ENCODE measurements around the gene TIMM10B. TPM values are rescaled to one million over a fixed set of nuclear protein-coding genes. Genes with fewer than 3 reads are reported as not detected.
A peak's percentile ranks its signal among the peaks of the same experiment; 100 is the strongest.

The TIMM10B gene
- total RNA-seq, 1 experiment from 2014 or later = 63.8 TPM

DNA sequence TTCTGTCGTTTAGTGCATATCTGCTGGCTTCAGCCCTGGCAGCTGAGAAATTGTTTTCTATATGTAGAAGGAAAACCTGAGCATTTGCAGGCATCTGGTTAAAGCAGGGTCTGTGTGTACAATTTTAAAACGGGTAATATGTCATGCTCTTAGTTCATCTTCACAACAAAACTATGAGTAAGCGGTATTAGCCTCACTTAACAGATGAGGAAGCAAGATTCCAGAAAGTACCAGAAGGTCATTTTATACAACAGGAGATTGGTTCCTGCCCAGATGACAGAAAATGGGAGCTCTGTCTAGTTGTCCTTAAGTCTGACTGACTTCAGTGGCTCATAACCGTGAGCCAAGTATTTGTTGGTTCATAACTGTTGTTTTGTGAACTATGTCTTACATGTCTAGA lies 1.1 kb downstream of the TIMM10B start:
- CTCF ChIA-PET = interaction anchor here (0.6 kb wide), 1 partner anchor 103 kb away, joined by 3 read pairs; no protein-coding TSS in a partner anchor

GRCh38 chr11:6483015-6483414 lies 1.7 kb downstream of the TIMM10B start:
- DNase-seq (ENCODE audit: low read depth, low spot score) (no peak), ATAC-seq (no peak)
- Histone ChIP-seq H3K27ac (ENCODE audit: low read length) (no peak overlapping the region), H3K4me1 (ENCODE audit: control insufficient read depth, insufficient read depth, low read length) (peaks cover 20% of the 10 kb centered on the region), H3K4me3 (ENCODE audit: low read depth in 2 of 2, low read length in 2 of 2) (peak overlapping the region in 1 of 2 experiments; percentile 98; a peak in 1 of 4 replicates), H3K9me3 (ENCODE audit: control insufficient read depth, insufficient read depth, low read depth, low read length) (no peaks in the 10 kb centered on the region), H3K36me3 (ENCODE audit: control insufficient read depth, insufficient read depth, low read length) (peaks cover 30% of the 10 kb centered on the region), H3K27me3 (ENCODE audit: control insufficient read depth, insufficient read depth, low read length) (no peaks in the 10 kb centered on the region)
- intact Hi-C loops (cut with micrococcal nuclease; ENCODE audit: unreplicated experiment) (no loop called here), in situ Hi-C loops (cut with HindIII; ENCODE audit: low pct_unique_long_range_greater_than_20kb, low sequenced_read_pairs) (no loop called here)
- TSS peak; percentile 63 for BruUV-seq (replicated peaks)
- ChIA-PET CTCF (interaction anchor here (0.6 kb wide), 1 partner anchor 104 kb away, joined by 3 read pairs; no protein-coding TSS in a partner anchor), POLR2A (interaction anchor here (0.6 kb wide), 1 partner anchor 189 kb away, joined by 16 read pairs; no protein-coding TSS in a partner anchor)
- TF ChIP-seq SIN3A (IDR thresholded peaks at IDR 0.05; ENCODE audit: borderline replicate concordance, insufficient read depth, low read depth, low read length) (no peak), TCF7L2 (IDR thresholded peaks at IDR 0.05; ENCODE audit: low read depth, low read length) (no peak), POLR2AphosphoS5 (IDR thresholded peaks at IDR 0.05; ENCODE audit: low read depth, low read length) (no peak)
- TF ChIP-seq, protein P1, sequence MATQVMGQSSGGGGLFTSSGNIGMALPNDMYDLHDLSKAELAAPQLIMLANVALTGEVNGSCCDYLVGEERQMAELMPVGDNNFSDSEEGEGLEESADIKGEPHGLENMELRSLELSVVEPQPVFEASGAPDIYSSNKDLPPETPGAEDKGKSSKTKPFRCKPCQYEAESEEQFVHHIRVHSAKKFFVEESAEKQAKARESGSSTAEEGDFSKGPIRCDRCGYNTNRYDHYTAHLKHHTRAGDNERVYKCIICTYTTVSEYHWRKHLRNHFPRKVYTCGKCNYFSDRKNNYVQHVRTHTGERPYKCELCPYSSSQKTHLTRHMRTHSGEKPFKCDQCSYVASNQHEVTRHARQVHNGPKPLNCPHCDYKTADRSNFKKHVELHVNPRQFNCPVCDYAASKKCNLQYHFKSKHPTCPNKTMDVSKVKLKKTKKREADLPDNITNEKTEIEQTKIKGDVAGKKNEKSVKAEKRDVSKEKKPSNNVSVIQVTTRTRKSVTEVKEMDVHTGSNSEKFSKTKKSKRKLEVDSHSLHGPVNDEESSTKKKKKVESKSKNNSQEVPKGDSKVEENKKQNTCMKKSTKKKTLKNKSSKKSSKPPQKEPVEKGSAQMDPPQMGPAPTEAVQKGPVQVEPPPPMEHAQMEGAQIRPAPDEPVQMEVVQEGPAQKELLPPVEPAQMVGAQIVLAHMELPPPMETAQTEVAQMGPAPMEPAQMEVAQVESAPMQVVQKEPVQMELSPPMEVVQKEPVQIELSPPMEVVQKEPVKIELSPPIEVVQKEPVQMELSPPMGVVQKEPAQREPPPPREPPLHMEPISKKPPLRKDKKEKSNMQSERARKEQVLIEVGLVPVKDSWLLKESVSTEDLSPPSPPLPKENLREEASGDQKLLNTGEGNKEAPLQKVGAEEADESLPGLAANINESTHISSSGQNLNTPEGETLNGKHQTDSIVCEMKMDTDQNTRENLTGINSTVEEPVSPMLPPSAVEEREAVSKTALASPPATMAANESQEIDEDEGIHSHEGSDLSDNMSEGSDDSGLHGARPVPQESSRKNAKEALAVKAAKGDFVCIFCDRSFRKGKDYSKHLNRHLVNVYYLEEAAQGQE (IDR thresholded peaks at IDR 0.05; ENCODE audit: insufficient read depth in 1 of 2, low read depth in 2 of 2, low read length in 1 of 2) = no peak
- TF ChIP-seq, protein P2, sequence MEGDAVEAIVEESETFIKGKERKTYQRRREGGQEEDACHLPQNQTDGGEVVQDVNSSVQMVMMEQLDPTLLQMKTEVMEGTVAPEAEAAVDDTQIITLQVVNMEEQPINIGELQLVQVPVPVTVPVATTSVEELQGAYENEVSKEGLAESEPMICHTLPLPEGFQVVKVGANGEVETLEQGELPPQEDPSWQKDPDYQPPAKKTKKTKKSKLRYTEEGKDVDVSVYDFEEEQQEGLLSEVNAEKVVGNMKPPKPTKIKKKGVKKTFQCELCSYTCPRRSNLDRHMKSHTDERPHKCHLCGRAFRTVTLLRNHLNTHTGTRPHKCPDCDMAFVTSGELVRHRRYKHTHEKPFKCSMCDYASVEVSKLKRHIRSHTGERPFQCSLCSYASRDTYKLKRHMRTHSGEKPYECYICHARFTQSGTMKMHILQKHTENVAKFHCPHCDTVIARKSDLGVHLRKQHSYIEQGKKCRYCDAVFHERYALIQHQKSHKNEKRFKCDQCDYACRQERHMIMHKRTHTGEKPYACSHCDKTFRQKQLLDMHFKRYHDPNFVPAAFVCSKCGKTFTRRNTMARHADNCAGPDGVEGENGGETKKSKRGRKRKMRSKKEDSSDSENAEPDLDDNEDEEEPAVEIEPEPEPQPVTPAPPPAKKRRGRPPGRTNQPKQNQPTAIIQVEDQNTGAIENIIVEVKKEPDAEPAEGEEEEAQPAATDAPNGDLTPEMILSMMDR (IDR thresholded peaks at IDR 0.05) = no peak

More for the DNA sequence above, 1.1 kb downstream of the TIMM10B start:
- in situ Hi-C loops (cut with HindIII; ENCODE audit: low pct_unique_long_range_greater_than_20kb, low sequenced_read_pairs) = no loop called here
- H3K27ac ChIP-seq (ENCODE audit: low read length) = peak overlapping the region; percentile 92
- no TSS peak for BruUV-seq (replicated peaks)
- H3K36me3 ChIP-seq (ENCODE audit: control insufficient read depth, insufficient read depth, low read length) = peaks cover 30% of the 10 kb centered on the region
- peaks cover 20% of the 10 kb centered on the region for H3K4me1 ChIP-seq (ENCODE audit: control insufficient read depth, insufficient read depth, low read length)
- no peaks in the 10 kb centered on the region for H3K9me3 ChIP-seq (ENCODE audit: control insufficient read depth, insufficient read depth, low read depth, low read length)
- no peaks in the 10 kb centered on the region for H3K27me3 ChIP-seq (ENCODE audit: control insufficient read depth, insufficient read depth, low read length)
- intact Hi-C loops (cut with micrococcal nuclease; ENCODE audit: unreplicated experiment) = no loop called here
- DNase-seq (ENCODE audit: low read depth, low spot score) (no peak), ATAC-seq (no peak)
- H3K4me3 ChIP-seq (ENCODE audit: low read depth in 2 of 2, low read length in 2 of 2) = peak overlapping the region; percentile 76 to 98
- TF ChIP-seq, protein P2 (IDR thresholded peaks at IDR 0.05) = no peak
- TF ChIP-seq TCF7L2 (IDR thresholded peaks at IDR 0.05; ENCODE audit: low read depth, low read length) (no peak), POLR2AphosphoS5 (IDR thresholded peaks at IDR 0.05; ENCODE audit: low read depth, low read length) (no peak), SIN3A (IDR thresholded peaks at IDR 0.05; ENCODE audit: borderline replicate concordance, insufficient read depth, low read depth, low read length) (no peak)
- TF ChIP-seq, protein P1 (IDR thresholded peaks at IDR 0.05; ENCODE audit: insufficient read depth in 1 of 2, low read depth in 2 of 2, low read length in 1 of 2) = no peak
- POLR2A ChIA-PET = no interaction called here
